Panc1 (cell line): ENCODE results near the gene PLAU.

Experiments used
- POLR2AphosphoS5 ChIP-seq: IDR thresholded peaks from 2 replicates; pipeline ENCODE4 v1.6.1; 2012; ENCODE audit warnings: mild to moderate bottlenecking, low read depth, low read length, moderate library complexity
- TCF7L2 ChIP-seq: IDR thresholded peaks from 2 replicates; pipeline ENCODE4 v1.6.1; 2011; ENCODE audit warnings: mild to moderate bottlenecking, low read depth, low read length, inconsistent platforms
- TF ChIP-seq, protein P1 (sequence below): fragments of 450-650 bp; IDR thresholded peaks from 2 replicates; pipeline ENCODE4 v1.5.1; 2017; ENCODE audit warnings: mild to moderate bottlenecking

DNA sequence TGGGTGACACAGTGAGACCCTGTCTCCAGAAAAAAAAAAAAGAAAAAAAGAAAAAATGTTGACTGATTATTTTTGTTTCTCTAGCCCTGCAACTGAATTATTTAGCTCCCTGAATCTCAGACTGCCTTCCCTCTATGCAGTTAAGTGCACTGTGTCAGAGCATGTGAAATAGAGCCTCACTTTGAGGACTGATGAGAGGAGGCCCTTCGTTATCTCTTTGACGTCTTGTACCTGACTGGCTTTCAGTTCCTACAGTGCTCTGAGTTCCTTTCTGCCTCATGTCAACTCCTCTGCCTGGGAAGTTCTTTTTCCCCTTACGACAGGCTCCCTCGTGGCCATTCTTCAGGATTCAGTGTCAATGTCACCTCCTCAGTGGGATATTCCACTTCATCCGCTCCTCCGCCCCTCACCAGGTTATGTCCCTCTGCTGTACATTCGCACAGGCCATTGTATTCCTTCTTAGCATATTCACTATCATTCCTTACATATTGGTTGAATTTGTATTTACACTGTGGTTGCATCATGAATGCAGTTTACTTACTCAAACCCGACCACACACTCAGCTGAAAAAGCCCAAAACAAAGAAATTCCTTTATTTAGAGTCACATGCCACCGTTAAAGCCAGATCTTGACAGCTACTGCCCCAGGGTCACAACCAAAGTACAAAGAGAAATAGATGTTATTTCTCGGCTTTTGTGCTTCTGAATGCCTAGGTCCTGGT is 18.5 kb upstream of the PLAU start:
- TF ChIP-seq, protein P1, sequence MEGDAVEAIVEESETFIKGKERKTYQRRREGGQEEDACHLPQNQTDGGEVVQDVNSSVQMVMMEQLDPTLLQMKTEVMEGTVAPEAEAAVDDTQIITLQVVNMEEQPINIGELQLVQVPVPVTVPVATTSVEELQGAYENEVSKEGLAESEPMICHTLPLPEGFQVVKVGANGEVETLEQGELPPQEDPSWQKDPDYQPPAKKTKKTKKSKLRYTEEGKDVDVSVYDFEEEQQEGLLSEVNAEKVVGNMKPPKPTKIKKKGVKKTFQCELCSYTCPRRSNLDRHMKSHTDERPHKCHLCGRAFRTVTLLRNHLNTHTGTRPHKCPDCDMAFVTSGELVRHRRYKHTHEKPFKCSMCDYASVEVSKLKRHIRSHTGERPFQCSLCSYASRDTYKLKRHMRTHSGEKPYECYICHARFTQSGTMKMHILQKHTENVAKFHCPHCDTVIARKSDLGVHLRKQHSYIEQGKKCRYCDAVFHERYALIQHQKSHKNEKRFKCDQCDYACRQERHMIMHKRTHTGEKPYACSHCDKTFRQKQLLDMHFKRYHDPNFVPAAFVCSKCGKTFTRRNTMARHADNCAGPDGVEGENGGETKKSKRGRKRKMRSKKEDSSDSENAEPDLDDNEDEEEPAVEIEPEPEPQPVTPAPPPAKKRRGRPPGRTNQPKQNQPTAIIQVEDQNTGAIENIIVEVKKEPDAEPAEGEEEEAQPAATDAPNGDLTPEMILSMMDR = no peak
- TF ChIP-seq TCF7L2 (no peak), POLR2AphosphoS5 (no peak)
